ENCODE results near the gene ZFYVE21. TPM values are rescaled to one million over a fixed set of nuclear protein-coding genes. Genes with fewer than 3 reads are reported as not detected.

Gene ZFYVE21
- total and polyA plus RNA-seq, 2 donors (not counting 1 experiment from before 2014, with no cell fraction given) = 84.9 to 94.5 TPM

DNA sequence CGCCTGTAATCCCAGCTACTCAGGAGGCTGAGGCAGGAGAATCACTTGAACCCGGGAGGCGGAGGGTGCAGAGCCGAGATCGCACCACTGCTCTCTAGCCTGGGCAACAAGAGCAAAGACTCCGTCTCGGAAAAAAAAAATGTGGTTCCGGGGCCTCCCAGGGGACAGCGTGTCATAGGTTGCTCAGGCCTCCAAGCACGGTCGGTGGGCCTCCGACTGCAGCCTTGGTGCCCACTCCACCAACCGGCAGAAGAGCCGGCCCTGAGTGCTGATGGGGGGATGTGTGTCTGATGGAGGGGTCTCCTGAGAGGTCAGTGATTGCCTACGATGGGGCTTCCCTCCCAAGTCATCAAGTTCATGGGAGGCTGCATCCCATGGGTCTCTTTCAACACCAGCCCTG is 15.9 kb downstream of the ZFYVE21 start:
- TF ChIP-seq EZH2 (IDR thresholded peaks at IDR 0.05; ENCODE audit: low read length, missing control alignments) = no peak
- TF ChIP-seq, protein P1, sequence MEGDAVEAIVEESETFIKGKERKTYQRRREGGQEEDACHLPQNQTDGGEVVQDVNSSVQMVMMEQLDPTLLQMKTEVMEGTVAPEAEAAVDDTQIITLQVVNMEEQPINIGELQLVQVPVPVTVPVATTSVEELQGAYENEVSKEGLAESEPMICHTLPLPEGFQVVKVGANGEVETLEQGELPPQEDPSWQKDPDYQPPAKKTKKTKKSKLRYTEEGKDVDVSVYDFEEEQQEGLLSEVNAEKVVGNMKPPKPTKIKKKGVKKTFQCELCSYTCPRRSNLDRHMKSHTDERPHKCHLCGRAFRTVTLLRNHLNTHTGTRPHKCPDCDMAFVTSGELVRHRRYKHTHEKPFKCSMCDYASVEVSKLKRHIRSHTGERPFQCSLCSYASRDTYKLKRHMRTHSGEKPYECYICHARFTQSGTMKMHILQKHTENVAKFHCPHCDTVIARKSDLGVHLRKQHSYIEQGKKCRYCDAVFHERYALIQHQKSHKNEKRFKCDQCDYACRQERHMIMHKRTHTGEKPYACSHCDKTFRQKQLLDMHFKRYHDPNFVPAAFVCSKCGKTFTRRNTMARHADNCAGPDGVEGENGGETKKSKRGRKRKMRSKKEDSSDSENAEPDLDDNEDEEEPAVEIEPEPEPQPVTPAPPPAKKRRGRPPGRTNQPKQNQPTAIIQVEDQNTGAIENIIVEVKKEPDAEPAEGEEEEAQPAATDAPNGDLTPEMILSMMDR (conservative IDR thresholded peaks at IDR 0.05 in 1 of 2, IDR thresholded peaks at IDR 0.05 in 1 of 2; ENCODE audit: low read depth in 1 of 2, low read length in 2 of 2) = no peak

DNA sequence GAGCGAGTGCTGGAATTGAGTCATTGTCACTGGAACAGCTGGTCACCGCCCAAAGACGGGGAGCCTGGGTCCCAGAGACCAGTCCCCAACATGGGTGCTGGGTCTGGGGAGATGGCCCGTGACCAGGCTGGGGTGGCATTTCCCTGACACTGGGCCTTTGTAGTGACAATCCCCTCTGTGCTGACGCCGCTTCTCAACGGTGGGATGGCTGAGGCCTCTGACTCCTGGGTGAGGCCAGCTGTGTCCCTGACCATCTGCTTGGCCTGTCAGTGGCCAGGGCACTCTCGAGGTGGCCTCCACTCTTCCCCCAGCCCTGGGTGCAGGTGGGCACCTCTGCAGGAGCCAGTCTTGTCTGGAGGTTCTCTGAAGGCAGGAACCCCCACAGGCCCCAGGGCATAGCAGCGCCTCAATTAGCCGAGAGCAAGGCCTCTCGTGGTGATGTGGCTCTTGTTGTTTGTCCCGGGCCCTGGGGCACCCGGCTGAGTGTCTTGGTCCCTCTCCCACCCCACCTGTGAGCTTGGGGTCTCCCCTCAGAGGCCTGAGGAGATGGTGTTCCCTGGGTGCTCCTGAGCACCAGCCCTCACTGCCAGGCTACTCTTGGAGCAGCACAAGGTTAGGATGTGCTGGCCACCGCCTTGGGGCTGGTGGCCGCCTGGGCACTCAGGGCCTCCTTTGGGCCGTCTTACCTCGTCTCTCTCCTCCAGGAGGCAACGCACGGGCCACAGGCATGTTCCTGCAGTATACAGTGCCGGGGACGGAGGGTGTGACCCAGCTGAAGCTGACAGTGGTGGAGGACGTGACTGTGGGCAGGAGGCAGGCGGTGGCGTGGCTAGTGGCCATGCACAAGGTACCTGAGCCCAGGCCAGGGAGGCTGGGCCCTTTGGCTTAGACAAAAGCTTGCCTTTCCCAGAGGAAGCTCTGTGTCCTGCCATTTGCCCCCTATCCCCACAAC is 16.6 kb downstream of the ZFYVE21 start:
- Histone ChIP-seq H3K9ac (ENCODE audit: insufficient read depth, low read length) (no peak overlapping the region), H3K79me2 (ENCODE audit: control insufficient read depth, insufficient read depth, low read length) (peaks cover 2% of the 10 kb centered on the region), H3K27me3 (ENCODE audit: control insufficient read depth, insufficient read depth, low read length) (no peaks in the 10 kb centered on the region), H3K4me3 (replicated peaks in 1 of 4; ENCODE audit: control extremely low read depth in 1 of 4, insufficient read depth in 1 of 4, low read depth in 3 of 4, low read length in 4 of 4) (no peak overlapping the region), H3K4me2 (ENCODE audit: extremely low read depth, insufficient read depth, low read length) (no peak overlapping the region), H2AFZ (ENCODE audit: low read length) (no peak overlapping the region), H3K36me3 (ENCODE audit: control insufficient read depth, insufficient read depth, low read length) (peaks cover 13% of the 10 kb centered on the region), H4K20me1 (ENCODE audit: control insufficient read depth, extremely low read depth, insufficient read depth, low read length) (no peaks in the 10 kb centered on the region), H3K9me3 (ENCODE audit: control insufficient read depth, insufficient read depth, low read depth, low read length) (no peaks in the 10 kb centered on the region), H3K4me1 (ENCODE audit: control insufficient read depth, extremely low read depth, insufficient read depth, low read length) (no peaks in the 10 kb centered on the region), H3K27ac (ENCODE audit: insufficient read depth, low read length) (no peak overlapping the region)
- no peak for TF ChIP-seq EZH2 (IDR thresholded peaks at IDR 0.05; ENCODE audit: low read length, missing control alignments)
- TF ChIP-seq, protein P1 (conservative IDR thresholded peaks at IDR 0.05 in 1 of 2, IDR thresholded peaks at IDR 0.05 in 1 of 2; ENCODE audit: low read depth in 1 of 2, low read length in 2 of 2) = no peak
- DNase-seq (ENCODE audit: low read depth in 2 of 2) = no peak

More for the DNA sequence above, 15.9 kb downstream of the ZFYVE21 start:
- Histone ChIP-seq H3K9ac (ENCODE audit: insufficient read depth, low read length) (no peak overlapping the region), H3K4me1 (ENCODE audit: control insufficient read depth, extremely low read depth, insufficient read depth, low read length) (no peaks in the 10 kb centered on the region), H3K36me3 (ENCODE audit: control insufficient read depth, insufficient read depth, low read length) (peaks cover 13% of the 10 kb centered on the region), H3K4me2 (ENCODE audit: extremely low read depth, insufficient read depth, low read length) (no peak overlapping the region), H2AFZ (ENCODE audit: low read length) (no peak overlapping the region), H3K79me2 (ENCODE audit: control insufficient read depth, insufficient read depth, low read length) (peaks cover 3% of the 10 kb centered on the region), H3K4me3 (replicated peaks in 1 of 4; ENCODE audit: control extremely low read depth in 1 of 4, insufficient read depth in 1 of 4, low read depth in 3 of 4, low read length in 4 of 4) (no peak overlapping the region), H3K27ac (ENCODE audit: insufficient read depth, low read length) (no peak overlapping the region), H3K27me3 (ENCODE audit: control insufficient read depth, insufficient read depth, low read length) (no peaks in the 10 kb centered on the region), H3K9me3 (ENCODE audit: control insufficient read depth, insufficient read depth, low read depth, low read length) (no peaks in the 10 kb centered on the region), H4K20me1 (ENCODE audit: control insufficient read depth, extremely low read depth, insufficient read depth, low read length) (no peaks in the 10 kb centered on the region)
- no peak for DNase-seq (ENCODE audit: low read depth in 2 of 2)

DNA sequence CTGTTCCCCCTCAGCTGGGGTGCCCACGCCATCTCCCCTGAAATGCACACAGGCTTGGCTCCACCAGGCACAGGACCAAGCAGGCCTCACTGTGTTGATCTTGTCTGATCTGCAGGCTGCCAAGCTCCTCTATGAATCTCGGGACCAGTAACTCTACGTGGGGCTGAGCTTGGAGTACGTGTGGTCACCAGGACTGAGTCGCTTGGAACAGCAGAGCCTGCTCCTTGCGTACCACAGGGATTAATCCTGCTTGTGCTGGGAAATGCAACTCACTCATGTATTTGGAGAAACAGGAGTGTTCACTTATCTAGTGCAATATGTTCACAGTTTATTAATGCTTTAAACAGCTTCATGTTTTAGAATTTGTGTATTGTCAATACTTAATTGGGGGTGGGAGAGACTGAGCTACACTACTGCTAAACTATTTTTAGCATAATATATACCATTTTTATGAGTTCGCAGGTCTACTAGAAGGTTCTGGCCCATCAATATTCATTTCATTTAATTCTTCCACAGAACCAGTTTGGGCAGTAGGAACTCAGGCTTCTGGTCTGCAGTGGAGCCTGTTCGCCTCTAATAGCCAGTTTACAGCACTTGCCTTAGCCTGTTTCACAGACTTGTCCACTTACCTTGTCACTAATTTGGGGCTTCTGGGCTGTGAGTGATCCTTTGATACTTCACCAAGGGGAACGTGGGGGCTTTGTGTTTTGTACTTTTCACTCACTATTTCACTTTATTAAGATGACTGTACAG is 17.4 kb downstream of the ZFYVE21 start:
- Histone ChIP-seq H3K9ac (ENCODE audit: insufficient read depth, low read length) (no peak overlapping the region), H3K36me3 (ENCODE audit: control insufficient read depth, insufficient read depth, low read length) (peaks cover 11% of the 10 kb centered on the region), H3K4me3 (replicated peaks in 1 of 4; ENCODE audit: control extremely low read depth in 1 of 4, insufficient read depth in 1 of 4, low read depth in 3 of 4, low read length in 4 of 4) (no peak overlapping the region), H3K79me2 (ENCODE audit: control insufficient read depth, insufficient read depth, low read length) (no peaks in the 10 kb centered on the region), H4K20me1 (ENCODE audit: control insufficient read depth, extremely low read depth, insufficient read depth, low read length) (no peaks in the 10 kb centered on the region), H3K4me2 (ENCODE audit: extremely low read depth, insufficient read depth, low read length) (no peak overlapping the region), H3K27me3 (ENCODE audit: control insufficient read depth, insufficient read depth, low read length) (no peaks in the 10 kb centered on the region), H3K4me1 (ENCODE audit: control insufficient read depth, extremely low read depth, insufficient read depth, low read length) (no peaks in the 10 kb centered on the region), H3K9me3 (ENCODE audit: control insufficient read depth, insufficient read depth, low read depth, low read length) (no peaks in the 10 kb centered on the region), H2AFZ (ENCODE audit: low read length) (no peak overlapping the region), H3K27ac (ENCODE audit: insufficient read depth, low read length) (no peak overlapping the region)
- DNase-seq (ENCODE audit: low read depth in 2 of 2) = no peak
- TF ChIP-seq EZH2 (IDR thresholded peaks at IDR 0.05; ENCODE audit: low read length, missing control alignments) = no peak
- TF ChIP-seq, protein P1 (conservative IDR thresholded peaks at IDR 0.05 in 1 of 2, IDR thresholded peaks at IDR 0.05 in 1 of 2; ENCODE audit: low read depth in 1 of 2, low read length in 2 of 2) = no peak

Measured in fibroblast of lung (primary cell).